Spleen (tissue), 7 donors: ENCODE results near the gene NR1I3.

Experiments
- CTCF ChIP-seq, 11 experiments: fragments of 200-600 bp in 7 of 11; fragments of 450-650 bp in 4 of 11; sonication (generic) in 4 of 11; IDR thresholded peaks in 8 of 11; conservative IDR thresholded peaks in 3 of 11; 1 replicate in 7 of 11; 2 replicates in 4 of 11; pipeline versions ENCODE4 v1.4.0 to v1.8.0; 2016 to 2021; ENCODE audit warnings: antibody characterized with exemption in 11 of 11, inconsistent platforms in 4 of 11, mild to moderate bottlenecking in 1 of 11
- POLR2A ChIP-seq, 3 donors: fragments of 450-650 bp; IDR thresholded peaks; one replicate each; pipeline ENCODE4 v1.5.1; 2017; ENCODE audit warnings: antibody characterized with exemption in 3 of 3, mild to moderate bottlenecking in 1 of 3
- POLR2AphosphoS5 ChIP-seq, 3 donors: sonication (generic); formaldehyde crosslinking; IDR thresholded peaks; one replicate each; pipeline ENCODE4 v1.5.1; 2017; ENCODE audit warnings: antibody characterized with exemption in 3 of 3
- donor health status: DM: no; HTN: no; CAD: no; lungs with moderate emphysema.
- donor health status: DM: no; HTN: no; CAD: no.
- donor health status: DM: no; HTN: no; CAD: no.

GRCh38 chr1:161260376-161261260, 22.6 kb upstream of the NR1I3 start:
- no peak for TF ChIP-seq POLR2AphosphoS5 (IDR thresholded peaks at IDR 0.05)
- no peak for TF ChIP-seq CTCF (IDR thresholded peaks at IDR 0.05 in 8 of 11, conservative IDR thresholded peaks at IDR 0.05 in 3 of 11)
- TF ChIP-seq POLR2A (IDR thresholded peaks at IDR 0.05), result no peak
